ENCODE results near the gene STAT6. TPM values are rescaled to one million over a fixed set of nuclear protein-coding genes. Genes with fewer than 3 reads are reported as not detected.

STAT6 gene
- total RNA-seq, 1 donor from 2014 or later: 188 TPM

DNA sequence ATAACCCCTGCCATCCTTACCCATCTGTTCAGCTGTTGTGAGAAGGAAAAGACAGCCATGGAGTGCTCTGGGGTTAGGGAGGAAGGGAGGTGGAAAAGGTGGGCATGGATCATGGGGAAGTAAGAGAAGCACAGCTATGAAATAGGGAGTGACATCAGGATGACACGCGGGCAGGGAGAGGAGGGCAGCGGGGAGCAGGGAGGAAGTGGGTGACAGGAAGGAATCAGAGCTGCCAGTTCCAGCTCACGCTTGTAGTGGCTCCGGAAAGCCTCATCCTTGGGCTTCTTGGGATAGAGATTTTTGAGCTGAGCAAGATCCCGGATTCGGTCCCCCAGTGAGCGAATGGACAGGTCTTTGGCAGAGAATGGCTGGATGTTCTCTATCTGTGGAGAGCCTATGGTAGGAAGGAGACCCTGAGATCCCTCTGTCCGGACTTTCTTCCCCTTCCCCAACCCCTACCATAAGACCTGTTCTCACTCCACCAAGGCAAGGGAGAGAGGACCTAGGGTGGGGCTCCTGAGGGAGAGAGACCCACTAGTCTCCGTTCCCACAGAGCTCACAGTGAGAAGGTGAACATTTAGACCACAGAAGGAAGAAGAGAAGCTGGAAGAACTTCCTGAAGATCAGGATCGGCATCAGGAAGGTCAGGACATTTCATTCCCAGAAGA is 12.0 kb downstream of the STAT6 start:
- TF ChIP-seq, protein P1, sequence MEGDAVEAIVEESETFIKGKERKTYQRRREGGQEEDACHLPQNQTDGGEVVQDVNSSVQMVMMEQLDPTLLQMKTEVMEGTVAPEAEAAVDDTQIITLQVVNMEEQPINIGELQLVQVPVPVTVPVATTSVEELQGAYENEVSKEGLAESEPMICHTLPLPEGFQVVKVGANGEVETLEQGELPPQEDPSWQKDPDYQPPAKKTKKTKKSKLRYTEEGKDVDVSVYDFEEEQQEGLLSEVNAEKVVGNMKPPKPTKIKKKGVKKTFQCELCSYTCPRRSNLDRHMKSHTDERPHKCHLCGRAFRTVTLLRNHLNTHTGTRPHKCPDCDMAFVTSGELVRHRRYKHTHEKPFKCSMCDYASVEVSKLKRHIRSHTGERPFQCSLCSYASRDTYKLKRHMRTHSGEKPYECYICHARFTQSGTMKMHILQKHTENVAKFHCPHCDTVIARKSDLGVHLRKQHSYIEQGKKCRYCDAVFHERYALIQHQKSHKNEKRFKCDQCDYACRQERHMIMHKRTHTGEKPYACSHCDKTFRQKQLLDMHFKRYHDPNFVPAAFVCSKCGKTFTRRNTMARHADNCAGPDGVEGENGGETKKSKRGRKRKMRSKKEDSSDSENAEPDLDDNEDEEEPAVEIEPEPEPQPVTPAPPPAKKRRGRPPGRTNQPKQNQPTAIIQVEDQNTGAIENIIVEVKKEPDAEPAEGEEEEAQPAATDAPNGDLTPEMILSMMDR (IDR thresholded peaks at IDR 0.05): no peak
- Histone ChIP-seq H3K4me1 (peaks cover 3 to 4% of the 10 kb centered on the region in 2 donors), H3K27me3 (no peaks in the 10 kb centered on the region), H3K36me3 (peaks cover 63 to 92% of the 10 kb centered on the region in 2 donors), H3K27ac (peak overlapping the region in 1 of 2 donors; percentile 30), H3K9me3 (no peaks in the 10 kb centered on the region), H3K4me3 (no peak overlapping the region)
- intact Hi-C loops (cut with DNase I): no loop called here
- DNase-seq (ENCODE audit: low spot score in 2 of 2): no peak

DNA sequence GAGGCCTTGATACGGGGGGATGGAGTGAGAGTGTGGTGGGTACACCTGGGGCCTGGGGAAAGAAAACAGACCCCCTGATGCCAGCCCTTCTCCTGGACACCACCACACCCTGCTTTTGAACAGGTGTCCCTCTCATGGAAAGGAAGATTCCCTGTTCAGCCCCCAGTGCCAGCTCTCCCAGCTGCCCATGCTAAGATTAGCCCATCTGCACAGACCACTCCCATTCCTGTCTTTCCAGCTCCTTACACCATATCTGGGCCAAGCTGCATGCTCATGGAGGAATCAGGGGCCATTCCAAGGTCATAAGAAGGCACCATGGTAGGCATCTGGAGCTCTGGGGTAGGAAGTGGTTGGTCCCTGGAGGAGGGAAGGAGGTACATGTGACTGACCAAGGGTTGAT is 12.6 kb downstream of the STAT6 start:
- H3K27ac ChIP-seq: no peak overlapping the region
- no peaks in the 10 kb centered on the region for H3K9me3 ChIP-seq
- TF ChIP-seq, protein P1 (IDR thresholded peaks at IDR 0.05): no peak
- intact Hi-C loops (cut with DNase I): no loop called here
- H3K36me3 ChIP-seq: peaks cover 57 to 85% of the 10 kb centered on the region in 2 donors
- peaks cover 6 to 8% of the 10 kb centered on the region in 2 donors for H3K4me1 ChIP-seq
- H3K27me3 ChIP-seq: no peaks in the 10 kb centered on the region
- H3K4me3 ChIP-seq: no peak overlapping the region
- DNase-seq (ENCODE audit: low spot score in 2 of 2): no peak

DNA sequence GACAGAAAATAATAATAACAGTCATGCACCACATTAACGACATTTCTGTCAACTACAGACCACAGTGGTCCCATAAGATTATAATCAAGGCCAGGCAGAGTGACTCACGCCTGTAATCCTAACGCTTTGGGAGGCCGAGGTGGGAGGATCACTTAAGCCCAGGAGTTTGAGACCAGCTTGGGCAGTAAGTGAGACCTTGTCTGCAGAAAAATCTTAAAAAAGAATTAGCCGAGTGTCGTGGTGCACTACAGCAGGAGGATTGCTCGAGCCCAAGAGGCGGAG is 13.7 kb downstream of the STAT6 start:
- H3K27me3 ChIP-seq: no peaks in the 10 kb centered on the region
- H3K4me3 ChIP-seq: no peak overlapping the region
- intact Hi-C loops (cut with DNase I): no loop called here
- H3K9me3 ChIP-seq: no peaks in the 10 kb centered on the region
- H3K4me1 ChIP-seq: peaks cover 10 to 19% of the 10 kb centered on the region in 2 donors
- H3K36me3 ChIP-seq: peaks cover 58 to 89% of the 10 kb centered on the region in 2 donors
- no peak for DNase-seq (ENCODE audit: low spot score in 2 of 2)
- no peak overlapping the region for H3K27ac ChIP-seq
- TF ChIP-seq, protein P1 (IDR thresholded peaks at IDR 0.05): no peak

DNA sequence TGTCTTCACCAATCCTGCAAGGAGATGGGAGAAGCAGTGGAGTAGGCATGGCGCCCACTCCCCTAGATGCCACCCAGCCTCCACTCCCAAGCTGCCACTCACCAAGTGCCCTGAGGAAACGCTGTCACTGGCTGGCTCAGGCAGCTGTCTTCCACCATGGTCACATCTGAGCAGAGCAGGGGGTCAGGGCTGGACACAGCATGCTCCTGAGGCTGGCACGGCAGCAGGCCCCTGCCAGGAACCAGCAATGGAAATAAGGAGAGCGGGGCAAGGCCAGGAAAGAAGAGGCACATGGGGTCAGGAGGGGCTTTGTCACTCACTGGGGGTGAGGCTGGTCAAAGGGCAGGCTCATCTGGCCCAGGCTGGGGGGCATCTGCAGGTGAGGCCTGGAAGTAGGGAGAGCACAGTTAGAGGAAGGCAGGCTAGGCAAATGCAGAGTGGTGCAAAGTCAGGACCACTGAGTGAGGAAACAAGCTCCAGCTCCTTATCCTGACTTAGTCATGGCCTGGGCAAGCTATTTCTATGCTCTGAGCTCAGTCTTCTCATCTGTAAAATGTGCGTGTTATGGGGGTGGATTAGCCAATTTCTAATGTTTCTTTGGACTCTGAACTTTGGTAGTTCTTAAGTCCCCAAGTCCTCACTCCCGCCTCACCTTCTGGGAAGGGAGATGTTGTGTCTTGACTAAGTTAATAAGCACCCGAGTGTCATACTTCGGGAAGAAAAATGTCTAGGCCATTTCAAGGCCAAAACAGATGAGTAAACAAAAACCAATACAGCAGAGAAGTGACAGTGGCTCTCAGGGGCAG is 14.2 kb downstream of the STAT6 start:
- Histone ChIP-seq H3K4me3 (no peak overlapping the region), H3K36me3 (peaks cover 64 to 89% of the 10 kb centered on the region in 2 donors), H3K27ac (peak overlapping the region in 1 of 2 donors; percentile 26), H3K9me3 (no peaks in the 10 kb centered on the region), H3K27me3 (no peaks in the 10 kb centered on the region), H3K4me1 (peaks cover 10 to 24% of the 10 kb centered on the region in 2 donors)
- TF ChIP-seq, protein P1 (IDR thresholded peaks at IDR 0.05): no peak
- intact Hi-C loops (cut with DNase I): no loop called here
- DNase-seq (ENCODE audit: low spot score in 2 of 2): no peak

DNA sequence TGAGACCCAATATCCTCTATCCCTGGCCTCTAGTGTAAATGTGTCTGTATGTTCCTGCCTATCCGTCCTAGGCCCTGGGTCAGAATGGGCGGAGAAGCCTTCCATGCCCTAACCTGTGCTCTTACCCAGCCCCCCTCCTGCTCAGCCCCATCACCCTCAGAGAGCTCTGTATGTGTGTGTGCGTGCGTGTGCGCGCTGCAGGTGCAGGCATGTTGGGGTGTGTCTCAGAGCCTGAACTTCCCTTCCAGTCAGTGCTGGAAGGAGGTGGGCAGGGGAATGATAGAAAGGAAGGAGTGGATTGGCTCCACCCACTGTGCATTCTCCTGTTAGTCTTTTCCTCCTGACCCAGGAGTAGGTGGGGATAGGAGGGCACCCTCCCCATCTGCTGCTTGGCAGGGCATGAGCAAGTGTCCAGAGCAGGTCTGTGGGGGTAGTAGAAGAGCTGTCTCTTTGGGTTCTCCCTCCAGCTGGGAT is 15.0 kb downstream of the STAT6 start:
- Histone ChIP-seq H3K9me3 (no peaks in the 10 kb centered on the region), H3K27me3 (no peaks in the 10 kb centered on the region), H3K27ac (peak overlapping the region in 1 of 2 donors; percentile 26), H3K4me3 (no peak overlapping the region), H3K4me1 (peaks cover 16 to 32% of the 10 kb centered on the region in 2 donors), H3K36me3 (peaks cover 72 to 89% of the 10 kb centered on the region in 2 donors)
- intact Hi-C loops (cut with DNase I): no loop called here
- TF ChIP-seq, protein P1 (IDR thresholded peaks at IDR 0.05): no peak
- no peak for DNase-seq (ENCODE audit: low spot score in 2 of 2)

All from ascending aorta (tissue), 2 donors.